Epithelial cell of proximal tubule (primary cell): ENCODE measurements around the gene PLP1. TPM values are rescaled to one million over a fixed set of nuclear protein-coding genes. Genes with fewer than 3 reads are reported as not detected.

Experiments used
- DNase-seq: peaks from one replicate; pipeline ENCODE4 v3.0.0-alpha.2; 2011; ENCODE audit warnings: low read depth
- H3K4me3 ChIP-seq: 2 replicates; pipeline ENCODE4 v1.5.1; 2011; ENCODE audit warnings: low read depth, mild to moderate bottlenecking, low read length
- total RNA-seq: library from RNA; depleted of rRNA; stranded (reverse); fragments of >200 nt; gene quantifications from 2 replicates; pipeline ENCODE4 v1.2.3, GENCODE V29; 2015
- TF ChIP-seq, protein P1 (sequence below): conservative IDR thresholded peaks from 2 replicates; pipeline ENCODE4 v1.5.1; 2012; ENCODE audit warnings: low read depth, mild to moderate bottlenecking, low read length

Gene PLP1
- total RNA-seq, 1 donor from 2014 or later, result not detected

DNA sequence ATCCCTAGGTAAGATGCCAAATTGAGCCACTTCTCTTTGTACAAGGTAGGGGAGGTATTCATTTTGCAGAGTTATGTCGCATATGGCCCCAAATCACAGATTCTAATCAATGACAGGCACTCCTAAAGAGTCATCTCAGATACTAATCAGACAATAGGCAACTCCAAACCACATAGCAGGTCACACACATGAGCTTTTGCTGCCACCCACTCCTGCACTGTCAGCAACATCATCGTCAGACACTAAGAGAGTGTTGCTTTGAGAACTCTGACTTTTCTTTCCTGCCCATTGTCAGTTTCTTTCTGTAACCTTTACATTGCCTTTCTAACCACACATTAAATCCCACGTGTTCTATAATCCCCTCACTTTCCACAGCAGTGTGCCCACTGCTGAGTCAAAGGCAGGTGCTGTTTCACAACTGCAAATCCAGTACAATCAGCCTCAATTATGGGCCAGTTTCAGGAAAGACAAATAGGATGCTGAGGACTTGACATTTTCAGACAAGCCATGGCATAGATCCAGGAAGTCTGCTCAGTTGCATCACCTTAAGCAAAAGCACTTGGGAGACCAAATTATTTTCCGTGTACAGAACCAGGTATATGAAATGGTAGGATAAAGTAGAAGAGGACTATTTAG lies 42.4 kb upstream of the PLP1 start:
- no peak for DNase-seq
- TF ChIP-seq, protein P1, sequence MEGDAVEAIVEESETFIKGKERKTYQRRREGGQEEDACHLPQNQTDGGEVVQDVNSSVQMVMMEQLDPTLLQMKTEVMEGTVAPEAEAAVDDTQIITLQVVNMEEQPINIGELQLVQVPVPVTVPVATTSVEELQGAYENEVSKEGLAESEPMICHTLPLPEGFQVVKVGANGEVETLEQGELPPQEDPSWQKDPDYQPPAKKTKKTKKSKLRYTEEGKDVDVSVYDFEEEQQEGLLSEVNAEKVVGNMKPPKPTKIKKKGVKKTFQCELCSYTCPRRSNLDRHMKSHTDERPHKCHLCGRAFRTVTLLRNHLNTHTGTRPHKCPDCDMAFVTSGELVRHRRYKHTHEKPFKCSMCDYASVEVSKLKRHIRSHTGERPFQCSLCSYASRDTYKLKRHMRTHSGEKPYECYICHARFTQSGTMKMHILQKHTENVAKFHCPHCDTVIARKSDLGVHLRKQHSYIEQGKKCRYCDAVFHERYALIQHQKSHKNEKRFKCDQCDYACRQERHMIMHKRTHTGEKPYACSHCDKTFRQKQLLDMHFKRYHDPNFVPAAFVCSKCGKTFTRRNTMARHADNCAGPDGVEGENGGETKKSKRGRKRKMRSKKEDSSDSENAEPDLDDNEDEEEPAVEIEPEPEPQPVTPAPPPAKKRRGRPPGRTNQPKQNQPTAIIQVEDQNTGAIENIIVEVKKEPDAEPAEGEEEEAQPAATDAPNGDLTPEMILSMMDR, result no peak
- no peak overlapping the region for H3K4me3 ChIP-seq

DNA sequence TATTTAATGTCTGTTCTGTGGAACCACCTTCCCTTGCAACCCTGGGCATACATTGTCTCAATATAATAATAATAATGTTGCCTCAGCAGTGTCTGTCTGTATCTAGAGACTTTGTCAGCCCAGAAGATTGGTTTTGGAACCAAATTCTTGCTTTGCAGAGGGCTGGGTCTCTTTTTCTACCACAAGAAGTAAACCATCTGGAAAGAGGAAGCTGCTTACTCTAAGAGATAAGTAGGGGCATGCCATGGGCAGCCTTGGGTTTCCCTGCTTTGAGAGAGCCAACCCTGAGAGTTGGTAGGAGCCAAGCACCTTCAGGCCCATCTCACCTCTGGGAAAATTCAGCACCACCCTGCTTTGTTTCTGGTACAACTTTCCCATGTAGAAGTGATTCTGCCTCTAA lies 38.9 kb upstream of the PLP1 start:
- DNase-seq, result no peak
- no peak overlapping the region for H3K4me3 ChIP-seq
- TF ChIP-seq, protein P1, result no peak

DNA sequence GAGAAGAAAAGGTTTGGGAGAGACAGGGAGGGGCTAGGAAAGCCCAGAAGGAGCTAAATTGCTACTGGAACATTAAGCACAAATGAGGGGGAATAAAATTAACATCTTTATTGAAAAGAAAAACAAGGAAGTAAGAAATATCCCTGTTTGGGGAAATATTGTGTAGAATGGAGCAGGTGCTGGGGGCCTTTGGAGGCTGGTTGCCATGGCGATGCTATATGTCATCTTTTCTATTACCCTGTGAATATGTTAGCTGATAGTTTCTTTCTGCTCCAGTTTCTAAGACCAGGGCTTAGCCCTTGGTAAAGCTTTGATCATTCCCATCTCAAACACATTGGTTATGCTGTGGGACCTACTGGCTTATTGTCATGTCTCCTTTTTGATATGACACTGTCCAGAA lies 37.2 kb upstream of the PLP1 start:
- TF ChIP-seq, protein P1, result no peak
- no peak for DNase-seq
- H3K4me3 ChIP-seq, result no peak overlapping the region

DNA sequence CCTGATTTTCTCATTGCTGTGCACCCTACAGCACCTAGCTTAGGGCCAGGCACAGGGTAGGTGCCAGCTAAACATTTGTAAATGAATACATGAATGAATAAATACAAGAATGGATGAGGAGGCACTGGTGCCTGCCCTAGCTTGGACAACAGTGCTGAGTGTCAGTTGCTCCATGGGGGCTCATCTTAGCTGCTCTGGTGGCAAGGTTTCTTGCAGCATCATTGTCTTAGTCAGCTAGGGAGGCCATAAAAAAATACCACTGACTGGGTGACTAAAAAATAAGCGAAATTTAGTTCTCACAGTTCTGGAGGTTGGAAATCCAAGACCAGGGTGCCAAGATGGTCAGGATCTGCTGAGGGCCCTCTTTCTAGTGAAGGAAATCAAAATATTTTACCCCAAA lies 34.8 kb upstream of the PLP1 start:
- H3K4me3 ChIP-seq, result no peak overlapping the region
- DNase-seq, result no peak
- TF ChIP-seq, protein P1, result no peak

DNA sequence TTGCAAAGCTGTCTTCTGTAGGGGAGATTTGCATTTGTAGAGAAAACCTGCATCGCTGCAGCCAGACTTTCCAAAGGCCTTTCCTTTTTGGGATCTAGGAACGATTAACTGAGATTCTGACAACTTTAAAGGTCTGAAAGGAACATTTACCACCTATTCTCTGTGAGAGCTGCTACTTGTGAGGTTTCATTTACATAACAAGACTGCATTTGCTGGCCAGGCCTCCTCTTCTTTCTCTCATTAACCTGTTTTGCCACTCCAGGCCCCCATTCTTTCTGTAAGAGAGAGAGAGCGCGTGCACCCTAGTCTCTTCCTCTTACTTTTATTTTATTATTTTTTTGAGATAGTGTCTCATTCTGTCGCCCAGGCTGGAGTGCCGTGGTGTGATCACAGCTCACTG lies 34.3 kb upstream of the PLP1 start:
- H3K4me3 ChIP-seq, result no peak overlapping the region
- DNase-seq, result no peak
- TF ChIP-seq, protein P1, result no peak

DNA sequence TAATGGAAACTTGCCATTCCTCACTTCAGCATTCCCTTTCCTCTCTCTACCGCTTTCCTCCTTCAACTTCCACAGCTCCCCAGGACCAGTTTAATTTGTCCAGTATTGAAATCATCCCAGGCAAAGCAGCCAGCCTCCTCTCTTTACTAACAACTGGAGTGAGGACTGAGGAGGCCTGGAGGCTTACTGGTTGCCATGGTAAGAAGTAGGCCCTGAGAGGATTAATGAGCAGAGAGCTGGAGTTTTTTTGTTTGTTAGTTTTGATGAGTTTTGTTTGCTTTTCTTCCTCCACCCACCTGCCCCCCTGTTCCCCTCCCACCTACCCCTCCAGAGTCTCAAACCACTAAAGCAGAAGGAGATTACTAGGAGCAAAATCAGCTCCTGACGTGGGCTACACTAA lies 29.5 kb upstream of the PLP1 start:
- TF ChIP-seq, protein P1, result no peak
- H3K4me3 ChIP-seq, result no peak overlapping the region
- DNase-seq, result no peak

DNA sequence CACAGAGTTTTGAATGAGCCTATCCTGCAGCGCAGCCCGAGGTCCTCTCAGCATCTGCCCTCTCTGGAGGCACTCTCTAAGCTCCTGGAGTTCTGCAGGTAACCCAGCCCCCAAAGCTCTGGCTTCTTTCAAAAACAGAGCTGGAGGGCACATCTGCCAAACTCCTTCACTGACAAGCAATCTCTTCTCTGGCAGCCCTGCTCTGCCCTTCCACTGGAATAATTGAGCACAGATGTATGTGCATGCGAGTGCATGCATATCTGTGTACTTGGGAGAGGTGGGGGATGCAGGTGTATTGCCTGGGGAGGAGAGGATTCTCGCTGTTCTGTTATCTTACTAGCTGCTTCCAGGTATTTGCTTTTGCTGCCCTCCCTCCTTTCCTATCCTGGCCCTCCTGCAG lies 22.2 kb upstream of the PLP1 start:
- no peak for DNase-seq
- TF ChIP-seq, protein P1, result no peak
- no peak overlapping the region for H3K4me3 ChIP-seq
